ENCODE results near the gene PTPRK.

DNA sequence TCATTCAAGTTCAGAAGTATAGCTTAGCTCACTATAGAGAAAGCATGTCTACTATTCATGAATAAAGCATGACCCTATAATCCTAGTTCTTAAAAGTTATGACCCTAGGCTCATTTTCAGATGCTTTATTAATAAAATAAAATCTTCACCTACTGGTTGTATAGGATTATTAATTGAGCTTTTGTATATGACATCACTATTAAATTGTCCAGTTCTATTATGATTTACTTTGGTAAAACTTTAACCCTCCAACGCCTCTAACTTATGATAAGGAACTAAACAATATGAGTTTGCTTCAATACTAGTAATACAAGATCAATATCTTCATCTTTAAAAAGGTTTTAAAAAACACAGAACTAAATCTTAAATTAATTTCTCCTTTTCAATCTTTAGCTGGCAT lies 356.1 kb downstream of the PTPRK start:
- TF ChIP-seq CTCF (IDR thresholded peaks at IDR 0.05; ENCODE audit: low read depth, low read length, missing input control) (no peak), RAD21 (IDR thresholded peaks at IDR 0.05) (no peak), ATF3 (IDR thresholded peaks at IDR 0.05) (no peak), YY1 (IDR thresholded peaks at IDR 0.05) (no peak), SP1 (IDR thresholded peaks at IDR 0.05) (no peak), JUND (IDR thresholded peaks at IDR 0.05) (no peak), FOXA1 (IDR thresholded peaks at IDR 0.05) (no peak)
- TF ChIP-seq, protein P1, sequence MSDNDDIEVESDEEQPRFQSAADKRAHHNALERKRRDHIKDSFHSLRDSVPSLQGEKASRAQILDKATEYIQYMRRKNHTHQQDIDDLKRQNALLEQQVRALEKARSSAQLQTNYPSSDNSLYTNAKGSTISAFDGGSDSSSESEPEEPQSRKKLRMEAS (IDR thresholded peaks at IDR 0.05): no peak

All from liver (tissue), 3 donors.